Neuronal stem cell (in vitro differentiated cells): ENCODE data around the gene NLN.
"Not testable (repeated sequence)": the region's sequence is repeated elsewhere in the genome, so short reads cannot be mapped to it uniquely, and the experiment has no call there.

ENCODE experiments used
- DNase-seq: peaks from one replicate; pipeline ENCODE4 v3.0.0-alpha.2; 2013; ENCODE audit warnings: low spot score
- H2AFZ ChIP-seq: one replicate; pipeline ENCODE4 v1.6.1; 2013; ENCODE audit warnings: mild to moderate bottlenecking, low read length, inconsistent platforms
- H2AK5ac ChIP-seq: 2 replicates; pipeline ENCODE4 v1.6.1; 2013; ENCODE audit warnings: low read depth, mild to moderate bottlenecking, inconsistent platforms, low read length, moderate library complexity, mixed read lengths
- H2BK120ac ChIP-seq: 2 replicates; pipeline ENCODE4 v1.6.1; 2013; ENCODE audit warnings: low read depth, mild to moderate bottlenecking, inconsistent platforms, low read length, moderate library complexity, mixed read lengths
- H2BK12ac ChIP-seq: one replicate; pipeline ENCODE4 v1.6.1; 2013; ENCODE audit warnings: low read length, inconsistent platforms
- H2BK15ac ChIP-seq: 2 replicates; pipeline ENCODE4 v1.6.1; 2013; ENCODE audit warnings: mild to moderate bottlenecking, low read length, inconsistent platforms, mixed read lengths
- H2BK5ac ChIP-seq: one replicate; pipeline ENCODE4 v1.6.1; 2013; ENCODE audit warnings: inconsistent platforms, mild to moderate bottlenecking, low read length, moderate library complexity
- H3K14ac ChIP-seq: one replicate; pipeline ENCODE4 v1.6.1; 2013; ENCODE audit warnings: low read length, inconsistent platforms
- H3K18ac ChIP-seq: 2 replicates; pipeline ENCODE4 v1.6.1; 2013; ENCODE audit warnings: low read length, inconsistent platforms
- H3K23ac ChIP-seq: 2 replicates; pipeline ENCODE4 v1.6.1; 2013; ENCODE audit warnings: low read depth, mild to moderate bottlenecking, mixed read lengths, low read length, inconsistent platforms; ENCODE audit not compliant: poor library complexity
- H3K27ac ChIP-seq: replicated peaks from 3 replicates; pipeline ENCODE4 v1.5.1; 2013; ENCODE audit warnings: low read length, inconsistent platforms
- H3K27me3 ChIP-seq, 3 experiments: 2 replicates each; pipeline ENCODE4 v1.6.1; 2013; ENCODE audit warnings: low read length in 3 of 3, mild to moderate bottlenecking in 2 of 3, inconsistent platforms in 1 of 3, low read depth in 1 of 3, mixed read lengths in 1 of 3, moderate library complexity in 1 of 3; ENCODE audit not compliant: control insufficient read depth in 3 of 3, insufficient read depth in 3 of 3
- H3K36me3 ChIP-seq, 2 donors: replicated peaks in 1 of 2; 2 replicates each; pipeline ENCODE4 v1.6.1; 2013; ENCODE audit warnings: low read length in 2 of 2; ENCODE audit not compliant: control insufficient read depth in 2 of 2, insufficient read depth in 2 of 2
- H3K4ac ChIP-seq: 2 replicates; pipeline ENCODE4 v1.6.1; 2013; ENCODE audit warnings: inconsistent platforms, mild to moderate bottlenecking, low read length, moderate library complexity
- H3K4me1 ChIP-seq, 2 donors: 1 replicate in 1 of 2; 2 replicates in 1 of 2; pipeline ENCODE4 v1.6.1; 2013; ENCODE audit warnings: low read length in 2 of 2, low read depth in 1 of 2; ENCODE audit not compliant: control insufficient read depth in 2 of 2, insufficient read depth in 1 of 2
- H3K4me2 ChIP-seq: one replicate; pipeline ENCODE4 v1.6.1; 2013; ENCODE audit warnings: mild to moderate bottlenecking, low read length, inconsistent platforms; ENCODE audit not compliant: insufficient read depth, poor library complexity, severe bottlenecking
- H3K4me3 ChIP-seq, 2 donors: 2 replicates each; pipeline ENCODE4 v1.5.1; 2013; ENCODE audit warnings: low read length in 2 of 2, mild to moderate bottlenecking in 2 of 2, inconsistent platforms in 1 of 2, moderate library complexity in 1 of 2
- H3K79me1 ChIP-seq: one replicate; pipeline ENCODE4 v1.6.1; 2013; ENCODE audit warnings: low read depth, mild to moderate bottlenecking, inconsistent platforms, low read length, moderate library complexity
- H3K9ac ChIP-seq: one replicate; pipeline ENCODE4 v1.6.1; 2013; ENCODE audit warnings: mild to moderate bottlenecking, low read depth, low read length, inconsistent platforms; ENCODE audit not compliant: poor library complexity
- H3K9me3 ChIP-seq, 2 donors: replicated peaks in 1 of 2; 2 replicates each; pipeline versions ENCODE3 to v1.6.1; 2013; ENCODE audit warnings: low read length in 2 of 2, mild to moderate bottlenecking in 2 of 2, inconsistent platforms in 1 of 2, low read depth in 1 of 2, mixed read lengths in 1 of 2, moderate library complexity in 1 of 2; ENCODE audit not compliant: control insufficient read depth in 2 of 2, insufficient read depth in 1 of 2
- H4K8ac ChIP-seq: one replicate; pipeline ENCODE4 v1.6.1; 2013; ENCODE audit warnings: low read depth, mild to moderate bottlenecking, inconsistent platforms, low read length, moderate library complexity
- H4K91ac ChIP-seq: one replicate; pipeline ENCODE4 v1.6.1; 2013; ENCODE audit warnings: low read length, low read depth, mild to moderate bottlenecking, inconsistent platforms; ENCODE audit not compliant: poor library complexity
- WGBS, 2 donors: extraction: QIAGEN DNeasy Blood & Tissue Kit; methylation state at CpG; one replicate each; pipeline ENCODE4 v1.1.7; 2013; ENCODE audit warnings: missing lambda C conversion rate in 2 of 2, mixed read lengths in 1 of 2; ENCODE audit not compliant: insufficient read length in 2 of 2, insufficient replicate concordance in 1 of 2; ENCODE audit errors: extremely low coverage in 2 of 2; 5-methylcytosine and 5-hydroxymethylcytosine counted together

The NLN gene

GRCh38 chr5:65867542-65868195 is 145.7 kb downstream of the NLN start:
- Histone ChIP-seq H3K27me3 (no peaks in the 10 kb centered on the region), H3K4me3 (no peak overlapping the region), H2BK5ac (no peak overlapping the region), H2BK15ac (no peak overlapping the region), H2BK120ac (no peak overlapping the region), H2AFZ (no peak overlapping the region), H3K14ac (no peak overlapping the region), H2BK12ac (no peak overlapping the region), H3K36me3 (no peaks in the 10 kb centered on the region), H3K4me2 (no peak overlapping the region), H4K8ac (no peak overlapping the region), H3K4ac (no peak overlapping the region), H3K27ac (no peak overlapping the region), H4K91ac (no peak overlapping the region), H3K4me1 (peaks cover 0 to 2% of the 10 kb centered on the region in 2 donors), H3K9ac (no peak overlapping the region), H2AK5ac (no peak overlapping the region), H3K79me1 (no peaks in the 10 kb centered on the region), H3K18ac (no peak overlapping the region), H3K23ac (no peak overlapping the region), H3K9me3 (no peaks in the 10 kb centered on the region)
- DNase-seq = no peak
- no CpG with 5 or more reads among the region's 11 CpGs for WGBS, 2 donors

GRCh38 chr5:65868509-65868908 is 146.5 kb downstream of the NLN start:
- WGBS, 2 donors = no CpG with 5 or more reads among the region's 3 CpGs
- Histone ChIP-seq H3K4me2 (no peak overlapping the region), H3K9ac (no peak overlapping the region), H2BK5ac (no peak overlapping the region), H3K4me3 (no peak overlapping the region), H3K27ac (no peak overlapping the region), H2AK5ac (no peak overlapping the region), H3K9me3 (no peaks in the 10 kb centered on the region), H2BK15ac (no peak overlapping the region), H3K4ac (no peak overlapping the region), H3K4me1 (no peaks in the 10 kb centered on the region), H3K14ac (no peak overlapping the region), H3K23ac (no peak overlapping the region), H3K36me3 (no peaks in the 10 kb centered on the region), H2BK120ac (no peak overlapping the region), H4K91ac (no peak overlapping the region), H2AFZ (no peak overlapping the region), H2BK12ac (no peak overlapping the region), H3K18ac (no peak overlapping the region), H4K8ac (no peak overlapping the region), H3K27me3 (no peaks in the 10 kb centered on the region), H3K79me1 (no peaks in the 10 kb centered on the region)
- DNase-seq = no peak

GRCh38 chr5:65871182-65871581 is 149.2 kb downstream of the NLN start:
- Histone ChIP-seq H2BK120ac (no peak overlapping the region), H4K8ac (no peak overlapping the region), H3K14ac (no peak overlapping the region), H2BK12ac (no peak overlapping the region), H3K27ac (no peak overlapping the region), H2AK5ac (no peak overlapping the region), H3K4me1 (no peaks in the 10 kb centered on the region), H3K9me3 (no peaks in the 10 kb centered on the region), H3K9ac (no peak overlapping the region), H2BK5ac (no peak overlapping the region), H3K4me2 (no peak overlapping the region), H2BK15ac (no peak overlapping the region), H3K23ac (no peak overlapping the region), H3K79me1 (no peaks in the 10 kb centered on the region), H3K18ac (no peak overlapping the region), H2AFZ (no peak overlapping the region), H3K27me3 (no peaks in the 10 kb centered on the region), H4K91ac (no peak overlapping the region), H3K4ac (no peak overlapping the region), H3K36me3 (no peaks in the 10 kb centered on the region), H3K4me3 (no peak overlapping the region)
- WGBS, 2 donors = no CpG with 5 or more reads among the region's 5 CpGs
- no peak for DNase-seq

GRCh38 chr5:65871776-65872175 is 149.8 kb downstream of the NLN start:
- H2BK5ac ChIP-seq, H3K36me3 ChIP-seq, H3K4me2 ChIP-seq, H3K9me3 ChIP-seq, H3K18ac ChIP-seq, H3K79me1 ChIP-seq, H4K8ac ChIP-seq, H2AK5ac ChIP-seq, H3K23ac ChIP-seq, H3K27ac ChIP-seq, H2BK120ac ChIP-seq, H2BK12ac ChIP-seq, H3K9ac ChIP-seq, DNase-seq, H2AFZ ChIP-seq, H3K4me1 ChIP-seq, H3K4ac ChIP-seq, H3K4me3 ChIP-seq, H3K14ac ChIP-seq, H3K27me3 ChIP-seq, H4K91ac ChIP-seq, H2BK15ac ChIP-seq: not testable (repeated sequence)
- WGBS, 2 donors = no CpG with 5 or more reads among the region's 5 CpGs
